Activated T-helper 1 cell treated with Interleukin-2 at 50 U/mL for 16 hours (primary cell): Measurements from ENCODE around the gene DCD.
A peak's percentile ranks its signal among the peaks of the same experiment; 100 is the strongest.

Source experiments
- DNase-seq: peaks from one replicate; pipeline ENCODE4 v3.0.0-alpha.2; 2020; ENCODE audit warnings: low read depth

DCD gene

DNA sequence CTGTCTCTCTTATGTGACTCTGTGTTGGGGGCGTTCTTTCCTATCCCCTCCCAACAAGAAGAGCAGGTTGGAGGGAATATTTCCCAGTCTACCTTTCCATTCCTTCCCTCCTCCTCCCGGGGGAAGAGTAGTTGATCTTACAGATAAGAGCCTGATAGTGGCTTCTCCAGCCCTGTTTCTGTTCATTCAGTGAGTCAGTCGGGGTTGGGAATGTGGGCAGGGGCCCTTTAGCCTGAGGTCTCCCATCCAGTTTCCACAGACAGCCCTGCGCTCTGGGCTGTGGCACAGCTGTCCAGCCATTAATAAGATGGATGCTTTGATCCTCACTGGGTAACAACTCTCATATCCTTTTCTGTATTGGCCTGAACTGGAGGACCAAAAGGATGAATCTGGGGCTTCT lies 41.6 kb downstream of the DCD start:
- no peak for DNase-seq

GRCh38 chr12:54605138-54605970 lies 42.8 kb downstream of the DCD start:
- no peak for DNase-seq

- no peak for DNase-seq
Measured at GRCh38 chr12:54604436-54604835, 43.7 kb downstream of the DCD start.

GRCh38 chr12:54603872-54604271 lies 44.3 kb downstream of the DCD start:
- no peak for DNase-seq

DNA sequence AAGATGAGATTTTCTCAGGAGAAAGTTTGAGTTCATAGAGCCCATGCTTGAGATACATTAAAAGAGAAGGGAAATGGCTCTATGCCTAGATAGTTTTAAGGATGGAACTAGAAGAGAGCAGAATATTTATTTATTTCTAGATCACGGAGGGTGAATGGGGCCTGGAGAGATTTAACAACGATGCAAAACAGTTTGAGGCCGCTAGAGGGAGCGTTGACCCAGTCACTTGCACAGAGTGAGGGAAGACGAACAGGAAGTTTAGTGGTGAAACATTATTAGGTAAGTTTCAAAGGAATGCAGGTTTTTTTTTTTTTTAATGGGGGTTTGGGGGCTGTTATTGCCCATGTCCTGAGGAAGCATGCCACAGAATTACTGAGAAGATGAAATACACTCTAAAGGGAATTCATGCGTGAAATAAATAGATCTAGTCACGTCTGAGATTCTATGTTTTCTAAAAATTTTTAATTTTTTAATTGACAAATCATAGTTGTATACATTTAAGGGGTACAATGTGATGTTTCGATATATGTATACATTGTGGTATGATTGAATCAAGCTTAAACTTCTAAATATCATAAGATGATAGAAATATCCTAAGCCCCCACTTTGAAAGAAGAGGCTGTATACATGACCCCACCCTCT lies 44.9 kb downstream of the DCD start:
- peak; percentile 29 for DNase-seq

- no peak for DNase-seq
Measured at GRCh38 chr12:54602661-54603060, 45.5 kb downstream of the DCD start.

- DNase-seq, result no peak
Measured at GRCh38 chr12:54601841-54602240, 46.3 kb downstream of the DCD start.

DNA sequence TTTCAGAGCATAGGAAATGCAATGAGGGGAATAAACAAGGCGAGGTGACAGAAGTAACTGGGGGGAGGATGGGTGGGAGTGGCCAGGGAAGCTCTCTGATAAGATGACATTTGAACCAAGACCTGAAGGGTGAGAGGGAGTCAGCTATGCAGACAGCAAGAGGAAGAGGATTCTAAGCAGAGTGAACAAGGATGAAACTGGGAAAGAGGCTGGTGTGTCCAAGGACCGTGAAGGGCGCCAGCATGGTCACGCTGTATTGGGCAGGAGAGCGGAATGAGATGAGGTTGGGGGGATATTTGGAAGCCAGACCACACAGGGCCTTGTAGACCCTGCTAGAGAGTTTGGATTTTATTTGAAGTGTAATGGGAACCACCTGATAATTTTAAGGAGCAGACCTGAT lies 49.2 kb downstream of the DCD start:
- DNase-seq, result no peak

- peak; percentile 13 for DNase-seq
Measured at GRCh38 chr12:54596526-54596946, 51.6 kb downstream of the DCD start.

DNA sequence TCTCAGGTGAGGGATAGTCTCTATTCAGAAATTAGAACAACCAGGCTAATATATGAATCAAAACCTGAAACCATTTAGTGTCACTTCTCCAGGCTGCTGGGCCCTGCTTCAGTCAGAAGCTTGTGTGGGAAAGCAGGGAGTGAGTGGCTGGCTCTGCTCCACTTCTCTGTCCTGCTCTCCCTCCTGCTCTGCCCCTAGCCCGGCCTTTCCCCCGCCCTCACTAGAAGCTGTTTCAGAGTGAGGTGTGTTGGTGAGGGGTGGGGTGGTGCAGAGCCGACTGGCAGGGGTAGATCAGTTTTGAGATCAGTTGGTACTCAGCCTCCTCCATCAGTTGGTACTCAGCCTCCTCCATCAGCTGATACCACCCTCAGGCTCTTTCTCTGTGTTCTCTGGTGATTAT lies 52.7 kb downstream of the DCD start:
- DNase-seq, result no peak
